ENCODE measurements around the gene MYO7B.

DNA sequence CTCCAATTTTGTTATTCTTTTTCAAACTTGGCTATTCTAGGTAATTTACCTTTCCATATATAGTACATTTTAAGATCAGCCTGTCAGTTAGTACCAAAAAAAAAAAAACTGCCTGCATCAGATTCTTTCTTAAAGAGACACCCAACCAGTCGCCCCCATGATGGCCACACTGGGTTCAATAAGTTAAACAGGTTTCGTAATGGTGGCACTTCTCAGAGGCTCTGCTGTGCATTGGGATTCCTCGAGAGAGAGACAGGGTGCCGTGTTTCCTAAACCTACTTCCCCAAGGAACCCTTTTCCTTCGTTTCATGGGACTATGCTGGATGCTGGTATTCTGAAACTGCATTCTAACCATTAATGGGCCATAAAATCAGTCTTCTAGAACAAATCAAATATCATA, 37.4 kb downstream of the MYO7B start:
- TF ChIP-seq, protein P1, sequence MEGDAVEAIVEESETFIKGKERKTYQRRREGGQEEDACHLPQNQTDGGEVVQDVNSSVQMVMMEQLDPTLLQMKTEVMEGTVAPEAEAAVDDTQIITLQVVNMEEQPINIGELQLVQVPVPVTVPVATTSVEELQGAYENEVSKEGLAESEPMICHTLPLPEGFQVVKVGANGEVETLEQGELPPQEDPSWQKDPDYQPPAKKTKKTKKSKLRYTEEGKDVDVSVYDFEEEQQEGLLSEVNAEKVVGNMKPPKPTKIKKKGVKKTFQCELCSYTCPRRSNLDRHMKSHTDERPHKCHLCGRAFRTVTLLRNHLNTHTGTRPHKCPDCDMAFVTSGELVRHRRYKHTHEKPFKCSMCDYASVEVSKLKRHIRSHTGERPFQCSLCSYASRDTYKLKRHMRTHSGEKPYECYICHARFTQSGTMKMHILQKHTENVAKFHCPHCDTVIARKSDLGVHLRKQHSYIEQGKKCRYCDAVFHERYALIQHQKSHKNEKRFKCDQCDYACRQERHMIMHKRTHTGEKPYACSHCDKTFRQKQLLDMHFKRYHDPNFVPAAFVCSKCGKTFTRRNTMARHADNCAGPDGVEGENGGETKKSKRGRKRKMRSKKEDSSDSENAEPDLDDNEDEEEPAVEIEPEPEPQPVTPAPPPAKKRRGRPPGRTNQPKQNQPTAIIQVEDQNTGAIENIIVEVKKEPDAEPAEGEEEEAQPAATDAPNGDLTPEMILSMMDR (IDR thresholded peaks at IDR 0.05): no peak
- no peak for TF ChIP-seq EP300 (IDR thresholded peaks at IDR 0.05)

All from tibial nerve (tissue), 4 donors.